Measurements from ENCODE around the gene RNU4-1.

DNA sequence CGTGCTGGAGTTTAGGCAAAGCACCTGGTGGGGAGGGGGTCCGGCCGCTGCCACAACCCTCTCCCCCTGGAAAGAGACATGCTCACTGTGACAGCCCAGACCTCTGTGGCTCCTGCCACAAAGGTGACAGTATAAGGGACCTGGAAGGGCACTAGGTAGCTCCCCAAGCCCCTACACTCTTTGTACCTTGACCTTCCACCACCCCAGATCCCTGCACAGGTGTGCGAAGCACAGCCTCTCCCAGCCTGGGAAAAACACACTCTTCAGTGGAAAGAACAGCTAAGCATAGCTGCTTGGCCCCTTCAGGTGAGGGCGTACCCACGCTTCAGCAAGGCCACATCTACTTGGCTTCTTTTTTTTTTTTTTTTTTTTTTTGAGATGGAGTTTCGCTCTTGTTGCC, 39.5 kb upstream of the RNU4-1 start:
- TF ChIP-seq EZH2 (IDR thresholded peaks at IDR 0.05; ENCODE audit: borderline replicate concordance, insufficient read depth, low read length, poor library complexity, severe bottlenecking), result no peak
- no peak for TF ChIP-seq POLR2AphosphoS5 (IDR thresholded peaks at IDR 0.05)
- TF ChIP-seq, protein P1, sequence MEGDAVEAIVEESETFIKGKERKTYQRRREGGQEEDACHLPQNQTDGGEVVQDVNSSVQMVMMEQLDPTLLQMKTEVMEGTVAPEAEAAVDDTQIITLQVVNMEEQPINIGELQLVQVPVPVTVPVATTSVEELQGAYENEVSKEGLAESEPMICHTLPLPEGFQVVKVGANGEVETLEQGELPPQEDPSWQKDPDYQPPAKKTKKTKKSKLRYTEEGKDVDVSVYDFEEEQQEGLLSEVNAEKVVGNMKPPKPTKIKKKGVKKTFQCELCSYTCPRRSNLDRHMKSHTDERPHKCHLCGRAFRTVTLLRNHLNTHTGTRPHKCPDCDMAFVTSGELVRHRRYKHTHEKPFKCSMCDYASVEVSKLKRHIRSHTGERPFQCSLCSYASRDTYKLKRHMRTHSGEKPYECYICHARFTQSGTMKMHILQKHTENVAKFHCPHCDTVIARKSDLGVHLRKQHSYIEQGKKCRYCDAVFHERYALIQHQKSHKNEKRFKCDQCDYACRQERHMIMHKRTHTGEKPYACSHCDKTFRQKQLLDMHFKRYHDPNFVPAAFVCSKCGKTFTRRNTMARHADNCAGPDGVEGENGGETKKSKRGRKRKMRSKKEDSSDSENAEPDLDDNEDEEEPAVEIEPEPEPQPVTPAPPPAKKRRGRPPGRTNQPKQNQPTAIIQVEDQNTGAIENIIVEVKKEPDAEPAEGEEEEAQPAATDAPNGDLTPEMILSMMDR (IDR thresholded peaks at IDR 0.05; ENCODE audit: poor library complexity, severe bottlenecking), result no peak
- no peak for TF ChIP-seq TAF1 (IDR thresholded peaks at IDR 0.05; ENCODE audit: low read depth)

Measured in neural cell (in vitro differentiated cells).